ENCODE data around the gene SCYL2. TPM values are rescaled to one million over a fixed set of nuclear protein-coding genes. Genes with fewer than 3 reads are reported as not detected.
"Not testable (repeated sequence)": the region's sequence is repeated elsewhere in the genome, so short reads cannot be mapped to it uniquely, and the experiment has no call there.

The SCYL2 gene
- total RNA-seq, 2 experiments from 2014 or later, result 36.4 to 37.4 TPM

DNA sequence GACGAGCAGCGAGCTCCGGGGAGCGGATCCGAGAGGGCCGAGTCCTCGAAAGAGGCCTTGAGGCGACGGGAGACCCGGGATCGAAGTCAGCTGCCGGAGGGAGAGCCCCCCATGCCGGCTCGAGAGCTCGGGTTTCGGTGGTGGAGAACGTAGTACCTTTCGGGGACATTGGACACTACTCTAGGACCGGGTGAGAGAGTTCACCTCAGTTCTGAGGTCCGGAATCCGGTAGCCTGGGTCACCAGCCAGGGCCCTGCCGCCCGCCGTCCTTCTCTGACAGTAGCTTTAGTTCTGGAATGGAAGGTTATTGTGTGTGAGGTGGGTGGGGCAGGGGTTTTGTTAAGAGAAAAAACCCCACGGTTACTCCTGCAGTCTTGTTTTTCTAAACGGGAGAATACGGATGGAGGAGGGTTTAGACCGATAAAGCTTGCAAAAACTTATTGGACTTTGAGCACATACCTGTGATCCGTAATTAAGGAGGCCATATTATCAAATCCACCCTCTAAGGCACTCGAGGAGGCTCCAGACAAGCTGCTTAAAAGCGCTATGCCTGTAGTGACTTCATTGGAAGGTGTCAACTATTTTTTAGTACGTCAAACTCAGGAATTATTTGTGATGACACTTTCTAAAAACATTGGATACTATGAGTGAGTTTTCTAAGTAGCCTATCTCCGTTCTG lies 765 bp downstream of the SCYL2 start:
- Mint-ChIP-seq H3K27me3 (no peaks in the 10 kb centered on the region), H3K4me1 (peaks cover 31% of the 10 kb centered on the region), H3K4me3 (peak overlapping the region; percentile 91), H3K27ac (peak overlapping the region; percentile 93), H3K9me3 (no peaks in the 10 kb centered on the region), H3K36me3 (ENCODE audit: low read depth) (peaks cover 3% of the 10 kb centered on the region)
- ChIA-PET POLR2A (interaction anchor here (0.5 to 2.9 kb wide), 9 partner anchors 9 to 131 kb away, joined by 3 to 70 read pairs (median 4); partner anchors contain the start of gene ACTR6), CTCF (interaction anchor here (1.1 to 2.5 kb wide), 4 partner anchors 32 to 1140 kb away, joined by 3 to 10 read pairs (median 8); partner anchors contain the start of genes ACTR6 and ARL1)
- DNase-seq, result no peak

- ChIA-PET POLR2A (interaction anchor here (0.9 to 2.9 kb wide), 3 partner anchors 11 to 130 kb away, joined by 3 to 70 read pairs (median 6); partner anchors contain the start of gene ACTR6), CTCF (interaction anchor here (2.5 kb wide), 1 partner anchor 34 kb away, joined by 9 read pairs; no protein-coding TSS in a partner anchor)
- no peaks in the 10 kb centered on the region for H3K9me3 Mint-ChIP-seq
- no peak for DNase-seq
- peak overlapping the region; percentile 8 for H3K27ac Mint-ChIP-seq
- H3K27me3 Mint-ChIP-seq, result no peaks in the 10 kb centered on the region
- peaks cover 7% of the 10 kb centered on the region for H3K36me3 Mint-ChIP-seq (ENCODE audit: low read depth)
- peaks cover 37% of the 10 kb centered on the region for H3K4me1 Mint-ChIP-seq
- peak overlapping the region; percentile 91 for H3K4me3 Mint-ChIP-seq
Observed at GRCh38 chr12:100268835-100269564, 2.0 kb downstream of the SCYL2 start.

- no peaks in the 10 kb centered on the region for H3K9me3 Mint-ChIP-seq
- no peak for DNase-seq
- ChIA-PET CTCF (no interaction called here), POLR2A (no interaction called here)
- no peak overlapping the region for H3K27ac Mint-ChIP-seq
- peaks cover 14% of the 10 kb centered on the region for H3K36me3 Mint-ChIP-seq (ENCODE audit: low read depth)
- H3K4me1 Mint-ChIP-seq, result peaks cover 29% of the 10 kb centered on the region
- H3K4me3 Mint-ChIP-seq, result no peak overlapping the region
- H3K27me3 Mint-ChIP-seq, result no peaks in the 10 kb centered on the region
Observed at GRCh38 chr12:100273782-100274181, 6.8 kb downstream of the SCYL2 start.

DNA sequence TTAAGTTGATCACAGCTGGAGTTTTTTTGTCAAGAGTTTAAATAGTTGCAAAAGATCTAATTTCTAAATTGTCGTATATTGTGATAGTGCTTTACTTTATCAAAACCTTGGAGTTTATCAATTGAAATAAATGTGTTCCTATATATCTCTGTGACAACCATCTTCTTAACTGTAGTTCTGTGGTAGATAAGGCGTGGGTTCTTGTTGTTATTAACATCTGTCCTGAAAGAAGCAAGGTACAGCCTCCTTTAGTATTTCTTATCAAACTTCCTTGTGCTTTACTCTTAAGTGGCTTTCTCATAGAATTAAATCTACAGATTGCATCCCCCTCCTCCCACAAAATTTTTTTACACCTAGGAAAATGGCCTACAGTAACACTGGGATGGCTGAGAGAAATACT lies 7.3 kb downstream of the SCYL2 start:
- no peak for DNase-seq
- Mint-ChIP-seq H3K36me3 (ENCODE audit: low read depth) (peaks cover 16% of the 10 kb centered on the region), H3K4me1 (peaks cover 24% of the 10 kb centered on the region), H3K27me3 (no peaks in the 10 kb centered on the region), H3K4me3 (no peak overlapping the region), H3K27ac (no peak overlapping the region), H3K9me3 (no peaks in the 10 kb centered on the region)
- ChIA-PET CTCF (no interaction called here), POLR2A (no interaction called here)

DNA sequence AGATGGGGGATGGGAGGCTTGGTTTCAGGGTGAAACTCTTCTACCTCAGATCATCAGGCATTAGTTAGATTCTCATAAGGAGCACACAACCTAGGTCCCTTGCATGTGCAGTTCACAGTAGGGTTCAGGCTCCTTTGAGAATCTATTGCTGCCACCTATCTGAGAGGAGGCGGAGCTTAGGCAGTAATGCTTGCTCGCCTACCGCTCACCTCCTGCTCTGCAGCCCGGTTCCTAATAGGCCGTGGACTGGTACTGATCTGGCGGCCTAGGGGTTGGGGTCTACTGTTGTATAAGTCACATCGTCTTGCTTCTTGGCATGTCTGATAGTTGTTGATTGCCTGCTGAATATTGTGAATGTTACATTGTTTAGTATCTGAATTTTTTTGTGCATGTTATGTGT lies 12.2 kb downstream of the SCYL2 start:
- Mint-ChIP-seq H3K27ac (no peak overlapping the region), H3K4me1 (peaks cover 6% of the 10 kb centered on the region), H3K36me3 (ENCODE audit: low read depth) (peaks cover 23% of the 10 kb centered on the region), H3K9me3 (no peaks in the 10 kb centered on the region), H3K4me3 (no peak overlapping the region), H3K27me3 (no peaks in the 10 kb centered on the region)
- DNase-seq, result no peak
- ChIA-PET CTCF (no interaction called here), POLR2A (no interaction called here)

- POLR2A ChIA-PET, result interaction anchor here (0.8 kb wide), 1 partner anchor 11 kb away, joined by 3 read pairs; no protein-coding TSS in a partner anchor
- H3K27me3 Mint-ChIP-seq, result no peaks in the 10 kb centered on the region
- H3K9me3 Mint-ChIP-seq, result no peaks in the 10 kb centered on the region
- H3K36me3 Mint-ChIP-seq (ENCODE audit: low read depth), result peaks cover 23% of the 10 kb centered on the region
- DNase-seq, result no peak
- peaks cover 6% of the 10 kb centered on the region for H3K4me1 Mint-ChIP-seq
- H3K27ac Mint-ChIP-seq, result no peak overlapping the region
- CTCF ChIA-PET, result no interaction called here
- no peak overlapping the region for H3K4me3 Mint-ChIP-seq
Observed at GRCh38 chr12:100279607-100280244, 12.7 kb downstream of the SCYL2 start.

DNA sequence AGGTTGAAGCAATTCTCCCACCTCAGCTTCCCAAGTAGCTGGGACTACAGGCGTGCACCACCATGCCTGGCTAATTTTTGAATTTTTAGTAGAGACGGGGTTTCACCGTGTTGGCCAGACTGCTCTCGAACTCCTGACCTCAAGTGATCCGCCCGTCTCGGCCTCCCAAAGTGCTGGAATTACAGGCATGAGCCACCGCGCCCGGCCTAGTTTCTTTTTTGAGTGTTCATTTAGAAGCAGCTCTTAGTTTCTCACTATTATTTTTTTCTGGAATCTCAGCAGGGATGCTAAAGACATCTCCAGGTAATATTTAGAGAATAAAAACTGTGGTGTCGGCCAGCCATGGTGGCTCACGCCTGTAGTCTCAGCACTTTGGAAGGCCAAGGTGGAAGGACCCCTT lies 17.6 kb downstream of the SCYL2 start:
- not testable (repeated sequence) for DNase-seq, H3K9me3 Mint-ChIP-seq, H3K4me1 Mint-ChIP-seq, H3K27ac Mint-ChIP-seq, H3K4me3 Mint-ChIP-seq, H3K27me3 Mint-ChIP-seq
- ChIA-PET CTCF (interaction anchor here (0.9 kb wide), 1 partner anchor 49 kb away, joined by 3 read pairs; no protein-coding TSS in a partner anchor), POLR2A (interaction anchor here (1.0 to 1.3 kb wide), 2 partner anchors 17 to 18 kb away, joined by 3 read pairs; partner anchors contain the start of genes DEPDC4 and SCYL2)
- peaks cover 11% of the 10 kb centered on the region for H3K36me3 Mint-ChIP-seq (ENCODE audit: low read depth)

DNA sequence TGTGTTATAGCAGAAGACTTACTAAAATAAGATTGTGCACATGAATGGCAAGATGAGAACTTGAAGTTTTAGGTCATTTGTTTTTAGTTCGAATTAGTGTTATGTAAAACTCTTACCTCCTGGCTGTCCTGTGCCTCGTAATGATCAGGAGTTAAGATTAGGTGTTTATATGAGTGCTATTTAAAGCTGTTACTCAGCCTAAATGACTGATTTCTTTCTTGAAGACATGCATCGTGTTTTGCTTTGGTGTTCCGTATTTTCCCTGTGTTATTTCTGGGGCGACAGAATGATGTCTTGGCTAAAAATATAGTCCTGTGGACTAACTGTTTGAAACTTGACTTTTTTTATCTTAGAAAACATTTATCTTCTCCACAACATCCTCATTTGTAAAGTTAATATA lies 22.1 kb downstream of the SCYL2 start:
- DNase-seq, result no peak
- ChIA-PET POLR2A (no interaction called here), CTCF (no interaction called here)
- H3K9me3 Mint-ChIP-seq, result no peaks in the 10 kb centered on the region
- H3K27ac Mint-ChIP-seq, result no peak overlapping the region
- peaks cover 7% of the 10 kb centered on the region for H3K36me3 Mint-ChIP-seq (ENCODE audit: low read depth)
- H3K4me1 Mint-ChIP-seq, result no peaks in the 10 kb centered on the region
- no peaks in the 10 kb centered on the region for H3K27me3 Mint-ChIP-seq
- H3K4me3 Mint-ChIP-seq, result no peak overlapping the region

- Mint-ChIP-seq H3K36me3 (ENCODE audit: low read depth) (peaks cover 7% of the 10 kb centered on the region), H3K9me3 (no peaks in the 10 kb centered on the region), H3K4me3 (no peak overlapping the region), H3K27me3 (no peaks in the 10 kb centered on the region), H3K4me1 (no peaks in the 10 kb centered on the region), H3K27ac (no peak overlapping the region)
- ChIA-PET CTCF (no interaction called here), POLR2A (no interaction called here)
- no peak for DNase-seq
Observed at GRCh38 chr12:100290016-100290415, 23.0 kb downstream of the SCYL2 start.

- no peak for DNase-seq
- no peaks in the 10 kb centered on the region for H3K27me3 Mint-ChIP-seq
- H3K27ac Mint-ChIP-seq, result no peak overlapping the region
- no peak overlapping the region for H3K4me3 Mint-ChIP-seq
- ChIA-PET POLR2A (no interaction called here), CTCF (no interaction called here)
- no peaks in the 10 kb centered on the region for H3K9me3 Mint-ChIP-seq
- peaks cover 7% of the 10 kb centered on the region for H3K36me3 Mint-ChIP-seq (ENCODE audit: low read depth)
- no peaks in the 10 kb centered on the region for H3K4me1 Mint-ChIP-seq
Observed at GRCh38 chr12:100293017-100293416, 26.0 kb downstream of the SCYL2 start.

DNA sequence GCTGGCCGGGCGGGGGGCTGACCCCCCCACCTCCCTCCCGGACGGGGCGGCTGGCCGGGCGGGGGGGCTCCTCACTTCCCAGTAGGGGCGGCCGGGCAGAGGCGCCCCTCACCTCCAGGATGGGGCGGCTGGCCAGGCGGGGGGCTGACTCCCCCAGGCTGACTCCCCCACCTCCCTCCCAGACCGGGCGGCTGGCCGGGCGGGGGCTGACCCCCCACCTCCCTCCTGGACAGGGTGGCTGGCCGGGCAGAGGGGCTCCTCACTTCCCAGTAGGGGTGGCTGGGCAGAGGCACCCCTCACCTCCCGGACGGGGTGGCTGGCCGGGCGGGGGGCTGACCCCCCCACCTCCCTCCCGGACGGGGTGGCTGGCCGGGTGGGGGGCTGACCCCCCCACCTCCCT lies 27.4 kb downstream of the SCYL2 start:
- H3K9me3 Mint-ChIP-seq, H3K4me3 Mint-ChIP-seq, H3K27me3 Mint-ChIP-seq, H3K27ac Mint-ChIP-seq, H3K4me1 Mint-ChIP-seq, CTCF ChIA-PET, POLR2A ChIA-PET, DNase-seq: not testable (repeated sequence)
- peaks cover 15% of the 10 kb centered on the region for H3K36me3 Mint-ChIP-seq (ENCODE audit: low read depth)

GRCh38 chr12:100295764-100296555 lies 29.0 kb downstream of the SCYL2 start:
- Mint-ChIP-seq H3K4me1 (no peaks in the 10 kb centered on the region), H3K27ac (no peak overlapping the region), H3K27me3 (no peaks in the 10 kb centered on the region), H3K36me3 (ENCODE audit: low read depth) (peaks cover 26% of the 10 kb centered on the region), H3K9me3 (peaks cover 8% of the 10 kb centered on the region), H3K4me3 (no peak overlapping the region)
- no peak for DNase-seq
- ChIA-PET CTCF (no interaction called here), POLR2A (no interaction called here)

DNA sequence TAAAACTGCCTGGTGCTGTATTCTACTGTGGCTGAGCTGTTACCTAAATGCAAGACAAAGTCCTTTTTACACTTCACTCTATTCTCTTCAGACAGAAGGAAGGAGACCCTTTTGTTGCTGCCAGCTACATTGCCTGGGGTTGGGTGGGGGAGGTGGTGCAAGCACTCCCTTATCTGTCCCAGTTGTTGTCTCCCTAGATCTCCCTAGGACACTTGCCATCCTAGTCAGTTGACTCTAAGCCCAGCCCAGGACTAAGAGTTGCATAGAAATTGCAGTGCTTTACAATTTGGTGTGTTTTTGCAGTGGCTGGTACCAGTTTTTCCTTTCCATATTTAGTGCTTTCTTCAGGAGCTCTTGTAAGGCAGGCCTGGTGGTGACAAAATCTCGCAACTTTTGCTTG lies 35.1 kb downstream of the SCYL2 start:
- no peak overlapping the region for H3K27ac Mint-ChIP-seq
- peaks cover 34% of the 10 kb centered on the region for H3K9me3 Mint-ChIP-seq
- no peaks in the 10 kb centered on the region for H3K4me1 Mint-ChIP-seq
- H3K36me3 Mint-ChIP-seq (ENCODE audit: low read depth), result peaks cover 82% of the 10 kb centered on the region
- POLR2A ChIA-PET, result no interaction called here
- CTCF ChIA-PET, result interaction anchor here (1.5 kb wide), 1 partner anchor 67 kb away, joined by 3 read pairs; no protein-coding TSS in a partner anchor
- no peak overlapping the region for H3K4me3 Mint-ChIP-seq
- no peaks in the 10 kb centered on the region for H3K27me3 Mint-ChIP-seq
- no peak for DNase-seq

Measured in activated CD4-positive, alpha-beta memory T cell treated with anti-CD3 and anti-CD28 coated beads, Interleukin-2, amount 10 ng/mL, durations not matched to agents 7 days and 5 days (primary cell).